ENCODE results near the gene FBN2. TPM values are rescaled to one million over a fixed set of nuclear protein-coding genes. Genes with fewer than 3 reads are reported as not detected.

FBN2 gene
- total RNA-seq, 1 donor from 2014 or later = 34.1 TPM

DNA sequence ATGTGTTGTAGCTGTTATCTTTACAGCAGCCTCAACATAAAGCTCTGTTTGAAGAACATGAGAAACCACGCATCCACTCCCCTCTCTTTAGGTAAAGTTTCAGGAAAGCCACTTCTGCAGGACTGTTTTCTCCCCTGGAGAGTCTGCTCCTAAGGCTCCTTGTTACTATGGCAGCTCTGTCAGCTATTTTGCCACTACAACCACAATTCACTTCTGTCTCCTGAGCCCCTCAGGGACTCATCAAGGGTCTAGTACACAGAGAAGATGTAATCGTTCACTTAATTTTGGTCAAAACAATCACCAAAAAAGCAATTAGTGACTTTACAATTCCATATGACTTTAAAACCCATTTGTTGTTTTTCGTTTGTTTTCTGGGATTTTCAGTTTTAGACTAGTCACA is 157.7 kb downstream of the FBN2 start:
- Histone ChIP-seq H3K9me3 (replicated peaks) (no peaks in the 10 kb centered on the region), H3K4me3 (no peak overlapping the region), H3K27me3 (ENCODE audit: low read depth) (no peaks in the 10 kb centered on the region), H3K27ac (replicated peaks) (no peak overlapping the region), H3K4me1 (no peaks in the 10 kb centered on the region), H3K36me3 (no peaks in the 10 kb centered on the region)
- DNase-seq = no peak
- intact Hi-C loops (cut with micrococcal nuclease) = no loop called here
- no peak for TF ChIP-seq CTCF (IDR thresholded peaks at IDR 0.05; ENCODE audit: borderline replicate concordance)

DNA sequence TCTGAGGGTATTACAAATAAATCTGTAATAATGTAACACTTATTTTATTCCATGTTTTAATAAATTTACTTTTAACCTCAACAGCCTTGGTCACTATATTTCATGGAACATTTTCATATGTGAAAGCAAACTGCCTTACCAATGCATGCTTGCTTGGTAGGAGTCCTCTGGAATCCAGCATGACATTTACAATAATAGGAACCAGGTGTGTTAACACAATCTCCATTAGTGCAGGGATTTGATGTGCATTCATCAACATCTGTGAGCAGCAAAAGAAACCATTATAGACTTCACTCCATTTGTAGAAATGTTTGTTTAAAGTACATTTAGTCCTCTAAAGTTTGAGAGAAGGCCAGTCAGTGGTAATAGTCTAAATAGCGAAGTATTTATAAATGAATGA is 159.4 kb downstream of the FBN2 start:
- DNase-seq = no peak
- Histone ChIP-seq H3K9me3 (replicated peaks) (no peaks in the 10 kb centered on the region), H3K4me1 (no peaks in the 10 kb centered on the region), H3K27me3 (ENCODE audit: low read depth) (no peaks in the 10 kb centered on the region), H3K36me3 (no peaks in the 10 kb centered on the region), H3K27ac (replicated peaks) (no peak overlapping the region), H3K4me3 (no peak overlapping the region)
- TF ChIP-seq CTCF (IDR thresholded peaks at IDR 0.05; ENCODE audit: borderline replicate concordance) = no peak
- intact Hi-C loops (cut with micrococcal nuclease) = no loop called here

GRCh38 chr5:128378196-128378595 is 159.8 kb downstream of the FBN2 start:
- no peaks in the 10 kb centered on the region for H3K36me3 ChIP-seq
- intact Hi-C loops (cut with micrococcal nuclease) = no loop called here
- H3K27me3 ChIP-seq (ENCODE audit: low read depth) = no peaks in the 10 kb centered on the region
- H3K9me3 ChIP-seq (replicated peaks) = no peaks in the 10 kb centered on the region
- no peaks in the 10 kb centered on the region for H3K4me1 ChIP-seq
- H3K4me3 ChIP-seq = no peak overlapping the region
- no peak for TF ChIP-seq CTCF (IDR thresholded peaks at IDR 0.05; ENCODE audit: borderline replicate concordance)
- no peak for DNase-seq
- no peak overlapping the region for H3K27ac ChIP-seq (replicated peaks)

DNA sequence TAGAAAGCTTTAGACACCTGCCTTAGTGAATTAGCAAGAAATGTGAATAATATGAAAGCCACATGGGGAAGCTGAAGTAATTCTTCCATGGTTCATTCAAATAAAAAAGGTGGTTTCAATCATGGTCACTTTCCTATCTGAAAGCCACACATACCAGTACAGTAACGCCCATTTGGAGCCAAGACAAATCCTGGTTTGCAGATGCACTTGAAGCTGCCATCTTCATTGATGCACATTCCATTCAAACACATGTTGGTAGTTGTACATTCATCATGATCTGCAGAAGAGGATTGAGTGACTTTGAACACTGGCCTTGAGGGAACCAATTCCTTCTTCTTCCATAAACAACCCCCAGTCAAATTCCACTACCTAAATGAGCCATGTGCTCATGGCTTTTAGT is 161.5 kb downstream of the FBN2 start:
- no peaks in the 10 kb centered on the region for H3K4me1 ChIP-seq
- no peak for DNase-seq
- no peak overlapping the region for H3K27ac ChIP-seq (replicated peaks)
- no peaks in the 10 kb centered on the region for H3K36me3 ChIP-seq
- no peaks in the 10 kb centered on the region for H3K9me3 ChIP-seq (replicated peaks)
- H3K27me3 ChIP-seq (ENCODE audit: low read depth) = no peaks in the 10 kb centered on the region
- intact Hi-C loops (cut with micrococcal nuclease) = no loop called here
- H3K4me3 ChIP-seq = no peak overlapping the region
- no peak for TF ChIP-seq CTCF (IDR thresholded peaks at IDR 0.05; ENCODE audit: borderline replicate concordance)

GRCh38 chr5:128366147-128366546 is 171.9 kb downstream of the FBN2 start:
- no peak for DNase-seq
- H3K27me3 ChIP-seq (ENCODE audit: low read depth) = no peaks in the 10 kb centered on the region
- TF ChIP-seq CTCF (IDR thresholded peaks at IDR 0.05; ENCODE audit: borderline replicate concordance) = no peak
- H3K9me3 ChIP-seq (replicated peaks) = no peaks in the 10 kb centered on the region
- peaks cover 22% of the 10 kb centered on the region for H3K36me3 ChIP-seq
- H3K4me3 ChIP-seq = no peak overlapping the region
- H3K4me1 ChIP-seq = no peaks in the 10 kb centered on the region
- intact Hi-C loops (cut with micrococcal nuclease) = no loop called here
- no peak overlapping the region for H3K27ac ChIP-seq (replicated peaks)

DNA sequence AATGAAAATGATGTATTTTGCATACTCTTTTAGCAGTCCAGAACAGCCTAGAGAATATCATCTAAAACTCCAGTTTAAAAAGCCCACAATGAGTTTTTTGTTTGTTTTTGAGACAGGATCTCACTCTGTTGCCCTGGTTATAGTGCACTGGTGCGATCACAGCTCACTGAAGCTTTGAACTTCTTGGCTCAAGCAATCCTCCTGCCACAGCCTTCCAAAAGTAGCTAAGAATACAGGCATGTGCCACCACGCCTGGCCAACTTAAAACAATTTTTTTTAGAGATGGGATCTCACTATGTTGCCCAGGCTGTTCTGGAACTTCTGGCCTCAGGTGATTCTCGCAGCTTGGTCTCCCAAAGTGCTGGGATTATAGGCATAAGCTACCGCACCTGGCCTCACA is 175.7 kb downstream of the FBN2 start:
- Histone ChIP-seq H3K4me1 (peaks cover 7% of the 10 kb centered on the region), H3K27ac (replicated peaks) (no peak overlapping the region), H3K36me3 (peaks cover 7% of the 10 kb centered on the region), H3K9me3 (replicated peaks) (no peaks in the 10 kb centered on the region), H3K4me3 (no peak overlapping the region), H3K27me3 (ENCODE audit: low read depth) (no peaks in the 10 kb centered on the region)
- no peak for TF ChIP-seq CTCF (IDR thresholded peaks at IDR 0.05; ENCODE audit: borderline replicate concordance)
- DNase-seq = no peak
- intact Hi-C loops (cut with micrococcal nuclease) = no loop called here
